ENCODE data around the gene ITGA1.
"Not testable (repeated sequence)": the region's sequence is repeated elsewhere in the genome, so short reads cannot be mapped to it uniquely, and the experiment has no call there.

ITGA1 gene

GRCh38 chr5:52840277-52841050, 52.7 kb downstream of the ITGA1 start:
- TF ChIP-seq, protein P1, sequence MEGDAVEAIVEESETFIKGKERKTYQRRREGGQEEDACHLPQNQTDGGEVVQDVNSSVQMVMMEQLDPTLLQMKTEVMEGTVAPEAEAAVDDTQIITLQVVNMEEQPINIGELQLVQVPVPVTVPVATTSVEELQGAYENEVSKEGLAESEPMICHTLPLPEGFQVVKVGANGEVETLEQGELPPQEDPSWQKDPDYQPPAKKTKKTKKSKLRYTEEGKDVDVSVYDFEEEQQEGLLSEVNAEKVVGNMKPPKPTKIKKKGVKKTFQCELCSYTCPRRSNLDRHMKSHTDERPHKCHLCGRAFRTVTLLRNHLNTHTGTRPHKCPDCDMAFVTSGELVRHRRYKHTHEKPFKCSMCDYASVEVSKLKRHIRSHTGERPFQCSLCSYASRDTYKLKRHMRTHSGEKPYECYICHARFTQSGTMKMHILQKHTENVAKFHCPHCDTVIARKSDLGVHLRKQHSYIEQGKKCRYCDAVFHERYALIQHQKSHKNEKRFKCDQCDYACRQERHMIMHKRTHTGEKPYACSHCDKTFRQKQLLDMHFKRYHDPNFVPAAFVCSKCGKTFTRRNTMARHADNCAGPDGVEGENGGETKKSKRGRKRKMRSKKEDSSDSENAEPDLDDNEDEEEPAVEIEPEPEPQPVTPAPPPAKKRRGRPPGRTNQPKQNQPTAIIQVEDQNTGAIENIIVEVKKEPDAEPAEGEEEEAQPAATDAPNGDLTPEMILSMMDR (IDR thresholded peaks at IDR 0.05; ENCODE audit: control insufficient read depth, insufficient read depth, low read depth, low read length, missing control alignments), result no peak
- DNase-seq (ENCODE audit: low read depth), result no peak

DNA sequence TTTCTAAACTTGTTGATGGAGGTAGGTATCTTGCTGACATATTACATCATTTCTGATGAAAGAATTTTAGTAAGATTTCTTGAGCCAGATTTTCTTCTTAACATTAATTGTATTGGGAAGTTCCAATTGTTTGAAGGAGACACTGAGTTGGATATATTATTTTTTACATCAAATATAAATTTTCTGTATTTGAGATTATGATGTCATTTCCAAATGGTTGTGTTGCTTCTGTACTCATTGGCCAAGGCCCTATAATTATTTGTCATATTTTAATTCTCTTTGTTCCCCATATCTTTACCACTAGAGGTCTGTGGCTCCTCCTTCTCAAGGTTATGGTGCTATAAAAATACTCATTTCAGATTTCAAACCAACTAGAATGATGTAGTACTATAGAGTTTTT, 53.4 kb downstream of the ITGA1 start:
- TF ChIP-seq, protein P1 (IDR thresholded peaks at IDR 0.05; ENCODE audit: control insufficient read depth, insufficient read depth, low read depth, low read length, missing control alignments), result no peak

More at GRCh38 chr5:52840277-52841050, 52.7 kb downstream of the ITGA1 start:
- H3K4me3 ChIP-seq (ENCODE audit: control insufficient read depth, low read depth, low read length), result no peak overlapping the region

GRCh38 chr5:52842111-52842510, 54.4 kb downstream of the ITGA1 start:
- no peak overlapping the region for H3K4me3 ChIP-seq (ENCODE audit: control insufficient read depth, low read depth, low read length)
- DNase-seq (ENCODE audit: low read depth), result no peak
- TF ChIP-seq, protein P1 (IDR thresholded peaks at IDR 0.05; ENCODE audit: control insufficient read depth, insufficient read depth, low read depth, low read length, missing control alignments), result no peak

More for the DNA sequence above, 53.4 kb downstream of the ITGA1 start:
- H3K4me3 ChIP-seq (ENCODE audit: control insufficient read depth, low read depth, low read length), result no peak overlapping the region
- no peak for DNase-seq (ENCODE audit: low read depth)

- TF ChIP-seq, protein P1 (IDR thresholded peaks at IDR 0.05; ENCODE audit: control insufficient read depth, insufficient read depth, low read depth, low read length, missing control alignments), result no peak
- no peak for DNase-seq (ENCODE audit: low read depth)
- H3K4me3 ChIP-seq (ENCODE audit: control insufficient read depth, low read depth, low read length), result no peak overlapping the region
Measured at GRCh38 chr5:52844885-52845284, 57.2 kb downstream of the ITGA1 start.

- no peak for DNase-seq (ENCODE audit: low read depth)
- no peak overlapping the region for H3K4me3 ChIP-seq (ENCODE audit: control insufficient read depth, low read depth, low read length)
- TF ChIP-seq, protein P1 (IDR thresholded peaks at IDR 0.05; ENCODE audit: control insufficient read depth, insufficient read depth, low read depth, low read length, missing control alignments), result no peak
Measured at GRCh38 chr5:52846182-52846842, 58.6 kb downstream of the ITGA1 start.

DNA sequence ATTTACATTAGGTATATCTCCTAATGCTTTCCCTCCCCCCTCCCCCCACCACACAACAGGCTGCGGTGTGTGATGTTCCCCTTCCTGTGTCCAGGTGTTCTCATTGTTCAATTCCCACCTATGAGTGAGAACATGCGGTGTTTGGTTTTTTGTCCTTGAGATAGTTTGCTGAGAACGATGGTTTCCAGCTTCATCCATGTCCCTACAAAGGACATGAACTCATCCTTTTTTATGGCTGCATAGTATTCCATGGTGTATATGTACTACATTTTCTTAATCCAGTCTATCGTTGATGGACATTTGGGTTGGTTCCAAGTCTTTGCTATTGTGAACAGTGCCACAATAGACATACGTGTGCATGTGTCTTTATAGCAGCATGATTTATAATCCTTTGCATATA, 61.0 kb downstream of the ITGA1 start:
- not testable (repeated sequence) for DNase-seq (ENCODE audit: low read depth); H3K4me3 ChIP-seq (ENCODE audit: control insufficient read depth, low read depth, low read length)

- no peak for DNase-seq (ENCODE audit: low read depth)
- TF ChIP-seq, protein P1 (IDR thresholded peaks at IDR 0.05; ENCODE audit: control insufficient read depth, insufficient read depth, low read depth, low read length, missing control alignments), result no peak
- H3K4me3 ChIP-seq (ENCODE audit: control insufficient read depth, low read depth, low read length), result no peak overlapping the region
Measured at GRCh38 chr5:52849544-52849943, 61.8 kb downstream of the ITGA1 start.

All from AG09309 (cell line).